IMR-90 (cell line): ENCODE results near the gene SUPT3H. TPM values are rescaled to one million over a fixed set of nuclear protein-coding genes. Genes with fewer than 3 reads are reported as not detected.

ENCODE experiments used
- ATAC-seq: fragments of 200-7000 bp; cut with Tn5 transposase; 2 replicates; pipeline ENCODE4 v1.9.1; 2020; ENCODE audit warnings: low read depth, mild to moderate bottlenecking, moderate library complexity
- BruUV-seq: library from RNA; stranded (reverse); fragments of 400-500 nt; replicated peaks from 2 replicates; lab custom pipeline; 2021; lab: Mats Ljungman, UMichigan
- CTCF ChIA-PET: fragments of 300-600 bp; formaldehyde crosslinking; extraction: SDS; loops from one replicate; lab custom pipeline; 2021; ENCODE audit warnings: antibody characterized with exemption; lab: Yijun Ruan, JAX
- POLR2A ChIA-PET: fragments of 300-600 bp; sonication (Branson Sonifier 250); formaldehyde crosslinking; loops from one replicate; lab custom pipeline; 2022; ENCODE audit warnings: antibody characterized with exemption; ENCODE audit not compliant: unreplicated experiment; lab: Charles Lee
- DNase-seq: peaks from one replicate; pipeline ENCODE4 v3.0.0; 2013
- H2AFZ ChIP-seq: replicated peaks from 2 replicates; pipeline ENCODE3; 2013; ENCODE audit warnings: low read length, mild to moderate bottlenecking; ENCODE audit not compliant: poor library complexity
- H2AK5ac ChIP-seq: 2 replicates; pipeline ENCODE4 v1.6.1; 2013; ENCODE audit warnings: low read depth, low read length, inconsistent platforms
- H2AK9ac ChIP-seq: replicated peaks from 2 replicates; pipeline ENCODE3; 2013; ENCODE audit warnings: mild to moderate bottlenecking, low read depth, low read length, moderate library complexity; ENCODE audit not compliant: poor library complexity
- H2BK120ac ChIP-seq: 2 replicates; pipeline ENCODE4 v1.6.1; 2013; ENCODE audit warnings: low read depth, low read length, inconsistent platforms
- H2BK15ac ChIP-seq: 3 replicates; pipeline ENCODE4 v1.6.1; 2013; ENCODE audit warnings: low read depth, low read length, inconsistent platforms
- H2BK20ac ChIP-seq: 2 replicates; pipeline ENCODE4 v1.6.1; 2013; ENCODE audit warnings: low read depth, mild to moderate bottlenecking, inconsistent platforms, low read length, moderate library complexity
- H2BK5ac ChIP-seq: 2 replicates; pipeline ENCODE4 v1.6.1; 2013; ENCODE audit warnings: mild to moderate bottlenecking, low read depth, low read length, inconsistent platforms; ENCODE audit not compliant: poor library complexity, severe bottlenecking
- H3K14ac ChIP-seq: replicated peaks from 2 replicates; pipeline ENCODE4 v1.6.1; 2013; ENCODE audit warnings: low read depth, low read length, inconsistent platforms
- H3K18ac ChIP-seq: 2 replicates; pipeline ENCODE4 v1.6.1; 2013; ENCODE audit warnings: low read depth, low read length, control low read depth
- H3K23ac ChIP-seq: 2 replicates; pipeline ENCODE4 v1.6.1; 2013; ENCODE audit warnings: low read depth, low read length, inconsistent platforms
- H3K27ac ChIP-seq: 2 replicates; pipeline ENCODE4 v1.5.1; 2013; ENCODE audit warnings: mild to moderate bottlenecking, control low read depth, low read length; ENCODE audit not compliant: insufficient read depth
- H3K27me3 ChIP-seq: 2 replicates; pipeline ENCODE4 v1.6.1; 2013; ENCODE audit warnings: low read length; ENCODE audit not compliant: control insufficient read depth, insufficient read depth
- H3K36me3 ChIP-seq: 2 replicates; pipeline ENCODE4 v1.6.1; 2013; ENCODE audit warnings: low read length, mixed read lengths; ENCODE audit not compliant: control insufficient read depth, insufficient read depth
- H3K4ac ChIP-seq: 2 replicates; pipeline ENCODE4 v1.6.1; 2013; ENCODE audit warnings: low read depth, low read length, inconsistent platforms
- H3K4me1 ChIP-seq: 2 replicates; pipeline ENCODE4 v1.6.1; 2013; ENCODE audit warnings: low read length, mixed read lengths; ENCODE audit not compliant: control insufficient read depth, insufficient read depth
- H3K4me2 ChIP-seq: 2 replicates; pipeline ENCODE4 v1.6.1; 2013; ENCODE audit warnings: low read depth, mild to moderate bottlenecking, control low read depth, low read length, moderate library complexity
- H3K4me3 ChIP-seq: 2 replicates; pipeline ENCODE4 v1.5.1; 2013; ENCODE audit warnings: low read depth, mild to moderate bottlenecking, control low read depth, low read length, moderate library complexity; ENCODE audit not compliant: insufficient read depth
- H3K56ac ChIP-seq: 2 replicates; pipeline ENCODE4 v1.6.1; 2013; ENCODE audit warnings: low read length, inconsistent platforms; ENCODE audit not compliant: insufficient read depth; ENCODE audit errors: extremely low read depth
- H3K79me1 ChIP-seq, 2 experiments: 2 replicates each; pipeline ENCODE4 v1.6.1; 2013; ENCODE audit warnings: low read length in 2 of 2, inconsistent platforms in 1 of 2, low read depth in 1 of 2
- H3K9ac ChIP-seq: 2 replicates; pipeline ENCODE4 v1.6.1; 2013; ENCODE audit warnings: low read depth, low read length, control low read depth
- H3K9me1 ChIP-seq: 2 replicates; pipeline ENCODE4 v1.6.1; 2013; ENCODE audit warnings: low read length, inconsistent platforms; ENCODE audit not compliant: insufficient read depth
- H3K9me3 ChIP-seq: 2 replicates; pipeline ENCODE4 v1.6.1; 2013; ENCODE audit warnings: low read length; ENCODE audit not compliant: control insufficient read depth, insufficient read depth
- H4K20me1 ChIP-seq: 2 replicates; pipeline ENCODE4 v1.6.1; 2013; ENCODE audit warnings: low read length, inconsistent platforms; ENCODE audit not compliant: insufficient read depth
- H4K5ac ChIP-seq: 2 replicates; pipeline ENCODE4 v1.6.1; 2013; ENCODE audit warnings: mild to moderate bottlenecking, low read depth, low read length, control low read depth
- H4K8ac ChIP-seq, 2 experiments: 2 replicates each; pipeline ENCODE4 v1.6.1; 2013; ENCODE audit warnings: low read depth in 2 of 2, low read length in 2 of 2, control low read depth in 1 of 2, inconsistent platforms in 1 of 2
- H4K91ac ChIP-seq: 2 replicates; pipeline ENCODE4 v1.6.1; 2013; ENCODE audit warnings: low read depth, low read length, inconsistent platforms; ENCODE audit not compliant: insufficient read depth
- FOS ChIP-seq: fragments of 150-350 bp; IDR thresholded peaks from 2 replicates; pipeline ENCODE4 v1.6.1; 2016; ENCODE audit warnings: low read depth, low read length
- RFX5 ChIP-seq: IDR thresholded peaks from 2 replicates; pipeline ENCODE4 v1.8.0; 2012; ENCODE audit warnings: low read depth, mild to moderate bottlenecking, low read length, moderate library complexity
- WGBS, 2 experiments: methylation state at CpG; one replicate each; pipeline versions ENCODE4 v1.1.5 to v1.1.7; 2013; ENCODE audit warnings: missing lambda C conversion rate in 2 of 2; ENCODE audit not compliant: insufficient read length in 1 of 2; ENCODE audit errors: extremely low coverage in 2 of 2; 5-methylcytosine and 5-hydroxymethylcytosine counted together
- dilution Hi-C: fragments of 300-500 bp; cut with HindIII; formaldehyde crosslinking; loops from one replicate; pipeline ENCODE4 v1.14.3; 2018; ENCODE audit warnings: low sequenced_read_pairs; ENCODE audit not compliant: unreplicated experiment
- in situ Hi-C: fragments of 300-500 bp; cut with MboI; formaldehyde crosslinking; loops from 3 replicates; pipeline ENCODE4 v1.14.3; 2019; ENCODE audit warnings: low sequenced_read_pairs, inconsistent platforms, mixed read lengths
- intact Hi-C: fragments of 100-400 bp; cut with micrococcal nuclease; formaldehyde crosslinking; loops from 2 replicates; pipeline ENCODE4 v1.10.0; 2022
- polyA plus RNA-seq, 3 experiments: library from polyadenylated mRNA; depleted of rRNA; stranded (reverse); fragments of >200 nt; gene quantifications; 2 replicates each; pipeline ENCODE4 v1.2.3, GENCODE V29; 2012; ENCODE audit warnings: low replicate concordance in 1 of 3
- total RNA-seq: library from RNA; depleted of rRNA; stranded (reverse); fragments of >200 nt; gene quantifications from 2 replicates; pipeline ENCODE4 v1.2.3, GENCODE V29; 2012

The SUPT3H gene
- total and polyA plus RNA-seq, 2 of the 4 experiments (the other 2 are of a cell fraction) = 4.5 to 5.0 TPM

GRCh38 chr6:45415788-45416518 lies 38.2 kb upstream of the SUPT3H start:
- Histone ChIP-seq H4K5ac (no peak overlapping the region), H2AK9ac (no peak overlapping the region), H3K9me3 (no peaks in the 10 kb centered on the region), H2BK5ac (no peak overlapping the region), H3K27me3 (no peaks in the 10 kb centered on the region), H3K14ac (no peak overlapping the region), H3K4me1 (peaks cover 6% of the 10 kb centered on the region), H2BK120ac (no peak overlapping the region), H2BK15ac (no peak overlapping the region), H3K56ac (no peak overlapping the region), H4K8ac (no peak overlapping the region), H2AFZ (no peak overlapping the region), H4K20me1 (no peaks in the 10 kb centered on the region), H3K4me3 (no peak overlapping the region), H3K79me1 (peaks cover 4 to 5% of the 10 kb centered on the region in 2 experiments; a peak in 1 of 4 replicates), H3K4me2 (no peak overlapping the region), H2BK20ac (no peak overlapping the region), H3K9me1 (no peaks in the 10 kb centered on the region), H3K27ac (no peak overlapping the region), H2AK5ac (no peak overlapping the region), H3K9ac (no peak overlapping the region), H3K23ac (no peak overlapping the region), H3K4ac (no peak overlapping the region), H3K36me3 (no peaks in the 10 kb centered on the region), H4K91ac (no peak overlapping the region), H3K18ac (no peak overlapping the region)
- ChIA-PET POLR2A (no interaction called here), CTCF (interaction anchor here (2.0 kb wide), 1 partner anchor 760 kb away, joined by 4 read pairs; no protein-coding TSS in a partner anchor)
- intact Hi-C loops (no loop called here), in situ Hi-C loops (loop anchor here (25.0 kb wide), 1 partner anchor 496 kb away; no protein-coding TSS in a partner anchor), dilution Hi-C loops (no loop called here)
- TF ChIP-seq FOS (0 out of 2 replicates have a peak, but pooled peaks have one; percentile 31), RFX5 (no peak)
- no TSS peak for BruUV-seq
- DNase-seq (no peak), ATAC-seq (no peak)
- 100% methylated on average over 1 of the region's 3 CpGs; no CpG with 5 or more reads in 1 of the 2 experiments for WGBS, 2 experiments
